AG04449 (cell line): ENCODE data around the gene TPRA1.
"Not testable (repeated sequence)": the region's sequence is repeated elsewhere in the genome, so short reads cannot be mapped to it uniquely, and the experiment has no call there.

Experiments
- CTCF ChIA-PET: fragments of 350-600 bp; formaldehyde crosslinking; extraction: SDS; loops from one replicate; lab custom pipeline; 2021; ENCODE audit warnings: antibody characterized with exemption; lab: Yijun Ruan, JAX
- POLR2A ChIA-PET: fragments of 400-600, 350-600 bp; formaldehyde crosslinking; extraction: SDS; loops from one replicate; lab custom pipeline; 2020; ENCODE audit warnings: antibody characterized with exemption, inconsistent platforms; lab: Yijun Ruan, JAX
- DNase-seq: peaks from one replicate; pipeline ENCODE4 v3.0.0-alpha.2; 2010; ENCODE audit warnings: low read depth, low spot score
- H3K4me3 ChIP-seq: 2 replicates; pipeline ENCODE4 v1.5.1; 2011; ENCODE audit warnings: low read depth, mild to moderate bottlenecking, control low read depth, low read length
- CTCF ChIP-seq: IDR thresholded peaks from one replicate; pipeline ENCODE4 v1.5.1; 2011; ENCODE audit warnings: mild to moderate bottlenecking, moderate library complexity, low read length, control low read depth, inconsistent platforms; ENCODE audit not compliant: insufficient read depth; ENCODE audit errors: missing control alignments

TPRA1 gene

GRCh38 chr3:127611251-127611650 is 20.7 kb upstream of the TPRA1 start:
- no peak for DNase-seq
- ChIA-PET CTCF (interaction anchor here (1.1 to 1.6 kb wide), 4 partner anchors 9 to 41 kb away, joined by 3 to 6 read pairs (median 4); no protein-coding TSS in a partner anchor), POLR2A (no interaction called here)
- H3K4me3 ChIP-seq, result no peak overlapping the region
- no peak for TF ChIP-seq CTCF

- ChIA-PET POLR2A (no interaction called here), CTCF (interaction anchor here (1.6 kb wide), 2 partner anchors 35 to 43 kb away, joined by 4 to 6 read pairs; no protein-coding TSS in a partner anchor)
- no peak for DNase-seq
- no peak overlapping the region for H3K4me3 ChIP-seq
- TF ChIP-seq CTCF, result no peak
Measured at GRCh38 chr3:127610105-127610504, 19.6 kb upstream of the TPRA1 start.

- no peak for TF ChIP-seq CTCF
- CTCF ChIA-PET, result interaction anchor here (2.2 kb wide), 1 partner anchor 33 kb away, joined by 7 read pairs; no protein-coding TSS in a partner anchor
- POLR2A ChIA-PET, result no interaction called here
- DNase-seq, result no peak
- H3K4me3 ChIP-seq, result no peak overlapping the region
Measured at GRCh38 chr3:127608362-127608718, 17.8 kb upstream of the TPRA1 start.

GRCh38 chr3:127607675-127608361 is 17.3 kb upstream of the TPRA1 start:
- POLR2A ChIA-PET, result no interaction called here

GRCh38 chr3:127606981-127607595 is 16.6 kb upstream of the TPRA1 start:
- ChIA-PET CTCF (interaction anchor here (1.6 to 2.2 kb wide), 2 partner anchors 32 to 45 kb away, joined by 5 to 7 read pairs; no protein-coding TSS in a partner anchor), POLR2A (no interaction called here)
- H3K4me3 ChIP-seq, result no peak overlapping the region
- TF ChIP-seq CTCF, result no peak
- DNase-seq, result no peak

More at GRCh38 chr3:127607675-127608361, 17.3 kb upstream of the TPRA1 start:
- DNase-seq, result no peak
- no peak for TF ChIP-seq CTCF
- CTCF ChIA-PET, result interaction anchor here (2.2 kb wide), 1 partner anchor 33 kb away, joined by 7 read pairs; no protein-coding TSS in a partner anchor
- no peak overlapping the region for H3K4me3 ChIP-seq

- no peak overlapping the region for H3K4me3 ChIP-seq
- no peak for TF ChIP-seq CTCF
- no peak for DNase-seq
- ChIA-PET POLR2A (no interaction called here), CTCF (interaction anchor here (1.6 to 2.2 kb wide), 2 partner anchors 31 to 46 kb away, joined by 5 to 7 read pairs; no protein-coding TSS in a partner anchor)
Measured at GRCh38 chr3:127606086-127606805, 15.7 kb upstream of the TPRA1 start.

GRCh38 chr3:127605547-127605946 is 15.0 kb upstream of the TPRA1 start:
- ChIA-PET CTCF (interaction anchor here (1.6 kb wide), 1 partner anchor 47 kb away, joined by 5 read pairs; no protein-coding TSS in a partner anchor), POLR2A (interaction anchor here (0.7 kb wide), 1 partner anchor 391 kb away, joined by 3 read pairs; no protein-coding TSS in a partner anchor)
- not testable (repeated sequence) for H3K4me3 ChIP-seq, DNase-seq
